ENCODE results near the gene HSD17B3. TPM values are rescaled to one million over a fixed set of nuclear protein-coding genes. Genes with fewer than 3 reads are reported as not detected.
"Not testable (repeated sequence)": the region's sequence is repeated elsewhere in the genome, so short reads cannot be mapped to it uniquely, and the experiment has no call there.

The HSD17B3 gene
- total RNA-seq, 1 donor from 2014 or later = not detected

GRCh38 chr9:96201140-96201539 lies 100.8 kb downstream of the HSD17B3 start:
- TF ChIP-seq, protein P1, sequence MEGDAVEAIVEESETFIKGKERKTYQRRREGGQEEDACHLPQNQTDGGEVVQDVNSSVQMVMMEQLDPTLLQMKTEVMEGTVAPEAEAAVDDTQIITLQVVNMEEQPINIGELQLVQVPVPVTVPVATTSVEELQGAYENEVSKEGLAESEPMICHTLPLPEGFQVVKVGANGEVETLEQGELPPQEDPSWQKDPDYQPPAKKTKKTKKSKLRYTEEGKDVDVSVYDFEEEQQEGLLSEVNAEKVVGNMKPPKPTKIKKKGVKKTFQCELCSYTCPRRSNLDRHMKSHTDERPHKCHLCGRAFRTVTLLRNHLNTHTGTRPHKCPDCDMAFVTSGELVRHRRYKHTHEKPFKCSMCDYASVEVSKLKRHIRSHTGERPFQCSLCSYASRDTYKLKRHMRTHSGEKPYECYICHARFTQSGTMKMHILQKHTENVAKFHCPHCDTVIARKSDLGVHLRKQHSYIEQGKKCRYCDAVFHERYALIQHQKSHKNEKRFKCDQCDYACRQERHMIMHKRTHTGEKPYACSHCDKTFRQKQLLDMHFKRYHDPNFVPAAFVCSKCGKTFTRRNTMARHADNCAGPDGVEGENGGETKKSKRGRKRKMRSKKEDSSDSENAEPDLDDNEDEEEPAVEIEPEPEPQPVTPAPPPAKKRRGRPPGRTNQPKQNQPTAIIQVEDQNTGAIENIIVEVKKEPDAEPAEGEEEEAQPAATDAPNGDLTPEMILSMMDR (IDR thresholded peaks at IDR 0.05; ENCODE audit: insufficient read depth, low read length, poor library complexity, severe bottlenecking) = no peak
- no peak for DNase-seq (ENCODE audit: low read depth)
- no peaks in the 10 kb centered on the region for H3K36me3 ChIP-seq (ENCODE audit: control insufficient read depth, insufficient read depth, low read length)
- H3K4me3 ChIP-seq (ENCODE audit: low read depth, low read length) = no peak overlapping the region
- no peaks in the 10 kb centered on the region for H3K27me3 ChIP-seq (ENCODE audit: control insufficient read depth, insufficient read depth, low read length)

GRCh38 chr9:96199006-96199405 lies 103.0 kb downstream of the HSD17B3 start:
- DNase-seq (ENCODE audit: low read depth) = no peak

DNA sequence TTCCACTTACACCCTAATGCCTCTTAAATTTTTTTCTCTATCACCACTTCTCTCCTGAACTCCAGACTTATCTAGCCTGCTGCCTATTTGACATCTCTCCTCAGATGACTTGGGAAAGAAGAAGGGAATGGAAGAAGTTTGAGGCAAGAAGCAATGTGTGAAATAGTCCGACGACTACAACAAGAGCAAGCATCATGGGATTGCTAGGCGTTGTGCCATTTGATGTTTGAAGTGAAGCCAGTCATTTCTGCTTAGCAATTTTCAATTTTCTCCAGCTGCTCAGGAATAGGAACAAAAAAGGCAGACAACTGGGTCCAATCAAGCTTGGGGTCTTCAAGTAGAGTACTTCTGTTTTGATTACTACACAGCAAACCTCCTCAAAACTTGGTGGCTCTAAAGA lies 106.4 kb downstream of the HSD17B3 start:
- Histone ChIP-seq H3K4me3 (ENCODE audit: low read depth, low read length) (no peak overlapping the region), H3K27me3 (ENCODE audit: control insufficient read depth, insufficient read depth, low read length) (no peaks in the 10 kb centered on the region), H3K36me3 (ENCODE audit: control insufficient read depth, insufficient read depth, low read length) (no peaks in the 10 kb centered on the region)
- TF ChIP-seq, protein P1 (IDR thresholded peaks at IDR 0.05; ENCODE audit: insufficient read depth, low read length, poor library complexity, severe bottlenecking) = no peak
- no peak for DNase-seq (ENCODE audit: low read depth)

More at GRCh38 chr9:96199006-96199405, 103.0 kb downstream of the HSD17B3 start:
- TF ChIP-seq, protein P1 (IDR thresholded peaks at IDR 0.05; ENCODE audit: insufficient read depth, low read length, poor library complexity, severe bottlenecking) = no peak
- H3K4me3 ChIP-seq (ENCODE audit: low read depth, low read length) = no peak overlapping the region
- no peaks in the 10 kb centered on the region for H3K27me3 ChIP-seq (ENCODE audit: control insufficient read depth, insufficient read depth, low read length)
- H3K36me3 ChIP-seq (ENCODE audit: control insufficient read depth, insufficient read depth, low read length) = no peaks in the 10 kb centered on the region

- Histone ChIP-seq H3K4me3 (ENCODE audit: low read depth, low read length) (no peak overlapping the region), H3K36me3 (ENCODE audit: control insufficient read depth, insufficient read depth, low read length) (no peaks in the 10 kb centered on the region), H3K27me3 (ENCODE audit: control insufficient read depth, insufficient read depth, low read length) (no peaks in the 10 kb centered on the region)
- TF ChIP-seq, protein P1 (IDR thresholded peaks at IDR 0.05; ENCODE audit: insufficient read depth, low read length, poor library complexity, severe bottlenecking) = no peak
- DNase-seq (ENCODE audit: low read depth) = no peak
These were observed 108.7 kb downstream of the HSD17B3 start for GRCh38 chr9:96193236-96193755.

DNA sequence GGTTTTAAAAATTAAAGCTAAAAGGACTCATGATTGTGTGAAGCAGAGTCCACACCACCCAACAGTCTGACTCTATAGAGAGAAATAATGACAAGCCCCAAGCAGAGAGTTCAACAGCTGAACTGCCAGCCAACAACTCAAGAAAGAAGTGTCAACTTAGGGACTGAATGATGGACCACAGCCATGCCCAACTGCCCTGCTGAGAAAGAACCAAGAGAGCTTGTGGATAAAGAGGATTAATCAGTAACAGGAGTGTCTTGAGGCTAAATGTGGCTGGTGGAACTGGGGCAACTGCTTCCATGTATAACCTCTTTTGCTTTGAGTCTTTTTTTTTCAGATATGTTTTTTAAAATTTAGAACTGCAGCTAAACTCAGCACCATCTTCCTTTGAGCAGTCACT lies 109.3 kb downstream of the HSD17B3 start:
- no peak for DNase-seq (ENCODE audit: low read depth)
- Histone ChIP-seq H3K4me3 (ENCODE audit: low read depth, low read length) (no peak overlapping the region), H3K27me3 (ENCODE audit: control insufficient read depth, insufficient read depth, low read length) (no peaks in the 10 kb centered on the region), H3K36me3 (ENCODE audit: control insufficient read depth, insufficient read depth, low read length) (no peaks in the 10 kb centered on the region)
- TF ChIP-seq, protein P1 (IDR thresholded peaks at IDR 0.05; ENCODE audit: insufficient read depth, low read length, poor library complexity, severe bottlenecking) = no peak

- DNase-seq (ENCODE audit: low read depth) = no peak
- H3K36me3 ChIP-seq (ENCODE audit: control insufficient read depth, insufficient read depth, low read length) = no peaks in the 10 kb centered on the region
- H3K27me3 ChIP-seq (ENCODE audit: control insufficient read depth, insufficient read depth, low read length) = no peaks in the 10 kb centered on the region
- no peak overlapping the region for H3K4me3 ChIP-seq (ENCODE audit: low read depth, low read length)
- TF ChIP-seq, protein P1 (IDR thresholded peaks at IDR 0.05; ENCODE audit: insufficient read depth, low read length, poor library complexity, severe bottlenecking) = no peak
These were observed 112.0 kb downstream of the HSD17B3 start for GRCh38 chr9:96189995-96190394.

DNA sequence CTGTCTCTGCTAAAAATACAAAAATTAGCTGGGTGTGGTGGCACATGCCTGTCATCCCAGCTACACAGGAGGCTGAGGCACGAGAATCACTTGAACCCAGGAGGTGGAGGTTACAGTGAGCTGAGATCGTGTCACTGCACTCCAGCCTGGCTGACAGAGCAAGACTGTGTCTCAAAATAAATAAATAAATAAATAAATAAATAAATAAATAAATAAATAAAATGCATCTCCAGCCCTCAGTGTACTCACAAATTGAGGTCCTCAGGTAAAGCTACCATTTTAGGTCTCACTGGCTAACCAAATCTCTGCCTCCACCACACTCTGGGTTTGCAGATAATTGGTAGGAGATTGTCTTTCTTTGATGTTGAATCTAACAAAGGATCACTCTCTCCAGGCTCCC lies 112.4 kb downstream of the HSD17B3 start:
- not testable (repeated sequence) for H3K36me3 ChIP-seq (ENCODE audit: control insufficient read depth, insufficient read depth, low read length); DNase-seq (ENCODE audit: low read depth); H3K27me3 ChIP-seq (ENCODE audit: control insufficient read depth, insufficient read depth, low read length); H3K4me3 ChIP-seq (ENCODE audit: low read depth, low read length)
